GM15510 (cell line): ENCODE measurements around the gene PSMB11.

Source experiments
- POLR2A ChIP-seq: IDR thresholded peaks from 3 replicates; pipeline ENCODE4 v1.6.1; 2011; ENCODE audit warnings: borderline replicate concordance; ENCODE audit not compliant: insufficient read length; ENCODE audit errors: extremely low read depth

The PSMB11 gene

DNA sequence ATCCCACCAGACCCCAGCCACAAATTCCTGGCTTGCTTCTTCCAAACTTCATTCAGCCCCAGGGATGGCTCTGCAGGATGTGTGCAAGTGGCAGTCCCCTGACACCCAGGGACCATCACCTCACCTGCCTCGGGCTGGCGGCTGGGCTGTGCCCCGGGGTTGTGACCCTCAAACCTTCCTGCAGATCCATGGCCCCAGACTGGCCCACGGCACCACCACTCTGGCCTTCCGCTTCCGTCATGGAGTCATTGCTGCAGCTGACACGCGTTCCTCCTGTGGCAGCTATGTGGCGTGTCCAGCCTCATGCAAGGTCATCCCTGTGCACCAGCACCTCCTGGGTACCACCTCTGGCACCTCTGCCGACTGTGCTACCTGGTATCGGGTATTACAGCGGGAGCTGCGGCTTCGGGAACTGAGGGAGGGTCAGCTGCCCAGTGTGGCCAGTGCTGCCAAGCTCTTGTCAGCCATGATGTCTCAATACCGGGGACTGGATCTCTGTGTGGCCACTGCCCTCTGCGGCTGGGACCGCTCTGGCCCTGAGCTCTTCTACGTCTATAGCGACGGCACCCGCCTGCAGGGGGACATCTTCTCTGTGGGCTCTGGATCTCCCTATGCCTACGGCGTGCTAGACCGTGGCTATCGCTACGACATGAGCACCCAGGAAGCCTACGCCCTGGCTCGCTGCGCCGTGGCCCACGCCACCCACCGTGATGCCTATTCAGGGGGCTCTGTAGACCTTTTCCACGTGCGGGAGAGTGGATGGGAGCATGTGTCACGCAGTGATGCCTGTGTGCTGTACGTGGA, at the start of gene PSMB11:
TSS of gene PSMB11 (plus strand) at position 51 of the 804 bp plus-strand sequence. CDS start at position 65, 14 bp downstream.
- TF ChIP-seq POLR2A = no peak

DNA sequence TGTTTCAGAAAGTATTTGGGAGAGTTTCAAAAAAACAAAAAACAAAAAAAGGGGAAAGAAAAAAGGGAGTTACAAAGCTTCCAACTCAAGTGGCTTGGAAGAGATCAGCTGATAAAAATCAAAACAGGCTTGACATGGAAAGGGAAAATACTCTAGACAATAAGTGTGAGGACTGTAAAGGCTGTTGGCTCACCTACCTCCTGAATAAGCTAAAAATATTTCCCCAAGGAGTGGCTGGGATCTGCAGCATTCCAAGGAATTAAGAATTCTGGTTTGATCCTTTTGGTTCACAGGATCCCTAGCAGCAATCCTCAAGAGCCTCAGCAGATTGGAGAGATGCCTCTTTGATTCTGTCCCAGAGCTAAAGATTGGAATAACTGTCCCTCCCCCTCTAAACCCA, 48.5 kb upstream of the PSMB11 start:
- no peak for TF ChIP-seq POLR2A

DNA sequence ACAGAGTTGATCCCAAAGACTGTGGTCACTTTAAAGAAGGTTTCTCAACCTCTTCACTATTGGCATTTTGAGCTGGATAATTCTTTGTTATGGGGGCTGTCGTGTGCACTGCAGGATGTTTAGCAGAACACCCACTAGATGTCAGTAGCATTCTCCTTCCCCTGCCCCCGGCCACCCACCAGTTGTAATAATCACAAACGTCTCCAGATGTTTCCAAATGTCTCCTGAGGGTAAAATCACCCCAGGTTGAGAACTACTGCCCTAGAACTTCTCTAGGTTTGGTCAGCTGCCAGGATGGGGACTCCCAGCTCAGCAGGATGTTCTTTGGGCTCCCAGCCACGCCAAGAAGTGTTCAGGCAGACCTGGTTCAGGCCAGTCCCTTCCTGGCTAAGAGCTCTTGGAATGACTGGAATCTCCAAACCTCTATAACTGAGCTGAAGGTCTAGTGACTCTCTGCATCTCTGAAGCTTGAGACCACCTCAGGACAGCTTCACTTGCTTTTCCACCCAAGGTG, 47.2 kb upstream of the PSMB11 start:
- no peak for TF ChIP-seq POLR2A

DNA sequence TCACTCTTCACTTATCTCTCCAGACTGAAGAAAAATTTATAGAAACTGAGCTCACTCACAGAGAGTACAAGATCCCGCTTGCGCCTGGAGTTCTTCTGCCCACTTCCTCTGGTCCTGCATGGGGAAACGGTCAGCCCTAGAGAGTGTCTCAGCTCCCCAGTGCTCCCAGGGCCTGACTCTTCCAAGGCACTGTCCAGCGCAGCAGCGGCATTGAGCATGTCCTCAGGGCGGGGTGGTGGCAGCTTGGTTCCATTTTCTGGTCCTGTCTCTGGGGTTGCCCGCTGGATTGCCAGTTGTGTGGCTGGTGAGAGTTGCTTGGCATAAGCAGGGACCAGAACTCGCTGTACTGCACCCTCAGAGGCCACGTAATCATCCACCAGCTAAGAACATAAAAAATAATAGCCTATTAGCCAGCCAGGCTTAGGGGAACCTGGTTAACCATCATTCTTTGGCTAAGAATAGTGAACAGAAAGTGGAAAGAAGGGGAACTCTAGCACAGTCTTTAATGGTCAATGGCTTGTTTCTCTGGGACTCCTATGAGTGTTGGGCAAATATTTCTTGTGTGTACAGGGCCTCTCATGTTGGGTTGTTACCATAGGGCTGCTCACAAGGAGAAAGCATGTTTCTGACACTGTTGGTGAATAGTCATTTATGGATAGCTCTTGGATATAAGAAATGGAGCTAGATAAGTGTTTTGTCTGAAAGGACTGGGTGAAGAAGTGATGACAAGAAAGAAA, 46.0 kb upstream of the PSMB11 start:
- TF ChIP-seq POLR2A = no peak

DNA sequence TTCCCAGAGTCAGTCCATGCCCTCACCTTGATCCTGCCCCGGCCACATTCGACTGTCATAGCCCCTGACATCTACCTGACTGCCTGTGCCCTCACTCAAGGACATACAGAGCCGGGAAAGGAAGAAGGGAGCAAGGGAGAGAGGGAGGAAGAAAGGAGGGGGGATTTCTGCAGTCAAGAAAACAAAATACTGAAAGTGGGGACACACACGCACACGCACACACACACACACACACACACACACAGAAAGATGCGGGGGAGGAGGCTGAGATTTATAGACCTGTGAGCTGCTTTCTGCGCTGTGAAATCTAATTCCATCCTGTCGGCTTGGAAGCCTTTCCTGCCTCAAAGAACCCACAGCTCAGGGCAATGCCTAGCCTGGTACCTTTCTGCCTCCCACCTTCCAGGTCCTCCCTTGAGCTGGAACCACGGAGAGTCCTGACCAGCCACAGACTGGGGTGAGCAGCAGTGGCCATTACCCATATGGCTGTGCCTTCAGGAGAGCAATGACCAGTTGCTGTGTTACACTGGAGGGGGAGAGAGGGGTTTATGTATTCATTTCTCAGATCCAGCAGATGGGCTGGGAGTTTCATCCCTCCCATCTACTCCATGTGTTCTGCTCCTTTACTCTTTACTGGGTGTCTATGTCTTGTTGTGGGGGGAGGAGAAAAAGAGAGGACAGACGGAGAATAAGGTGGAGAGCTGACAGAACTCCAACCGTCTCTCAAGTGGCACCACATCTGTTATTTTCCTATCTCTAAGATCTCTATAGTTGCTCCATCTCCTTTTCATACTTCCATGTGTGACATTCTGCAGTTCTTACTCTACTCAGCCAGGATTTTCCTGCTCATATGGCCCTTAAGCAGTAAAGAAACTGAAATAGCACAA, 45.0 kb upstream of the PSMB11 start:
- TF ChIP-seq POLR2A = no peak

- no peak for TF ChIP-seq POLR2A
These were observed 44.2 kb upstream of the PSMB11 start for GRCh38 chr14:22997676-22998323.

- no peak for TF ChIP-seq POLR2A
These were observed 43.5 kb upstream of the PSMB11 start for GRCh38 chr14:22998329-22999012.

- TF ChIP-seq POLR2A = no peak
These were observed 41.2 kb upstream of the PSMB11 start for GRCh38 chr14:23000860-23001259.

DNA sequence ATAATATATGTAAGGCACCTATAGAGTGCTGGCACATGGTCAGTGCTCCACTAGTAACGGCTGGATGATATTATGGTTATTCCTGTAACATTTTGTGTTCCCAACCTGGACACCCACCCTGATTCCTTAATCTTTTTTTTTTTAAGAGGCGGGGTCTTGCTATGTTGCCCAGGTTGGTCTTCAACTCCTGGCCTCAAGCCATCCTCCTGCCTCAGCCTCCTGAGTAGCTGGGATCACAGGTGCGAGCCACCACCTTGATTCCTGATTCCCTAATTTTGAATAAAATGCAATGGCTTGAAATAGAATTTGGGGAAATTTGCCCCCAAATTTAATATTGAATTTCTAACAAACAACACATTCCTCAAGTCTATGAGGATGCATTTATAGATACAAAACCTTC, 39.4 kb upstream of the PSMB11 start:
- no peak for TF ChIP-seq POLR2A

GRCh38 chr14:23005451-23006187, 36.4 kb upstream of the PSMB11 start:
- no peak for TF ChIP-seq POLR2A

GRCh38 chr14:23006188-23006534, 35.9 kb upstream of the PSMB11 start:
- no peak for TF ChIP-seq POLR2A

DNA sequence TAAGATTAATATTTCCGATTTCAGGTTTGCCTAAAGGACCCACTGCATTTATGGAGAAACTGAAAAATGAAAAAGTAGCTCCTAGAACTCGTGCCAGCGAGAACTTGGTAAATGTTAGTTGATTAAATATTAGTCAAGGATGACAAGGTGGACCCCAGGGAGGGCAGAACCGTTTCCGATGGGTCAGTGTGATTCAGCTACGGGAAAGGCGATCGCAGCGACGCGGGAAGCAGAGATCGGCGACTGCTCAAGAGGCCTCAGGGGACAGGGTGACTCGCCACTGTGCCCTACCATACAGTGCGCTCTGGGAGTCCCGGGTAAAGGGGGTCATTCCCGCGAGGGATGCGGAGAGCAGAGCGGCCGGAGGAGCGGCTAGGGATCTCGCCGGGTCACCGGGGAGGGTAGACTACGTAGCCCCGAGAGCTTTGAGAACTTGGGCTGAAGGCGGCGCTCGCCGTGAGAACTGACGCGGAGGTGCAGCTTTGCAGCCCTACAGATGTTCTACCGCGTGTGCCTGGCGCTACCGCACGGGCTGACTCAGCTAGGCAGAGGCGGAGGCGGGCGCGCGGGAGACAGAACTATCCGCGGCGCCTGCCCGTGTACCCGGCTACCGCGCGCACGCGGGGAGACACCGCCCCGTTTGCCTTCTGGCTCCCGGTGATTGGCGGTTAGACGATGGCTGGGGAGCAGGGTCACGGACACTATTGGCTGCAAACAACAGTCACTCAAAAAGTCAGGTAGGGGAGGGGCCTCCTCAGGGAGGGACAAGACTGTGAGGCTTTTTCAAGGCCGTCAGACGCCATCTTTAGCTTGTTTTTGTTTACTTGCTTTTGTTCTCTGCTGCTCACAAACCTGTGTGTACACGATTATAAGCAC, 35.2 kb upstream of the PSMB11 start:
- peak; percentile 96 for TF ChIP-seq POLR2A
